ENCODE data around the gene TMEM255B.

Gene TMEM255B

DNA sequence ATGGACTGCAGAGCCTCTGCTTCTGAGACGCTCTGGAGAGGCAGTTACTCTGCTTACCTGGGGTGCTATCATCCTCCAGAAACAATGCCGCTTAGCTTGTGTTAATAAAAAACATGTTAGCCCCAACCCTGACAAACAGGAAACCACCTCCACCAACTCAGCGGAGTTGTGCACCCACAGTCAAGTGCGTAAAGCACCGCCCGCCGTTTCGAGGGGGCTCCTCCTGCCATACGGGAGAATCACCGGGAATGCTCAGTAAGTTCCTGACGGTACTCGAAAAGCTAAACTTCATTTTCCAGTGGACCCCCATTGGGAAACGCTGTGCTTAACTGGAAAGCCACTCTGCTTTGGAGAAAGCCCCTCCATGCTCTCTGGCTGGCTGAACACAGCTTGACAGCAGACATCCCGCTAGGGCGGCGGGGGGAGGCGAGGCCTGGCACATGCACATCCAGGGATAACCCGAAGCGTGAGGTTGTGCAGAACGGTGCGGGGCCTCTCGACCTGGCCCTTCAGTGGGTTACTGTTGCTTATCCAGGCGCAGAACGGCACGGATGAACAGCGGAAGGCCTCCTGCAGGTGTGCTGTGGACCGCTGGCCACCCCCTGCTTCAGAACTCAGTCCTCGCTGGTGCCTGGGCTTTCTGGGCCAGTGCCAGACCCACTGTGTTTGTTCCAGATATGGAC, 87.8 kb downstream of the TMEM255B start:
- peak in 9 of 42 donors; percentile 0 to 43 (median 10) for DNase-seq
- intact Hi-C loops (cut with DNase I) = no loop called here

DNA sequence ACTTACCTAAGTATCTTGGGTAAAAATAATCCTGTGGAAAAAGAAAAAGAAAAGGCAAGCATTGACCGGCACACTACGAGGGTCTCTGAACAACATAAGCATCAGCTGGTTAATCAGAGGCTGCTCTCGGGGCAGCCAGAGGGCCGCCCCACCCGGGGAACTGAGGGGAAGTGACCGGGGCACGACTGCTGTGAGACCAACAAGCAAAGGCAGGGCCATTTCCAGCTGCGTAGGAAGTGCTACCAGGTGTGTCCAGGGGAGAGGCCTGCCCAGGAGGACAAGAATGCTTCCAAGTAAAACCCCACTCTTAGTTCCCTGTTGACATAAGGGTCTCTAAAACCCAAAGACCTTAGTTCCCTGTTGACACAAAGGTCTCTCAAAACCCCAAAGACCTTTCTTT, 89.0 kb downstream of the TMEM255B start:
- intact Hi-C loops (cut with DNase I) = no loop called here
- peak in 4 of 42 donors; percentile 4 to 25 (median 8) for DNase-seq

DNA sequence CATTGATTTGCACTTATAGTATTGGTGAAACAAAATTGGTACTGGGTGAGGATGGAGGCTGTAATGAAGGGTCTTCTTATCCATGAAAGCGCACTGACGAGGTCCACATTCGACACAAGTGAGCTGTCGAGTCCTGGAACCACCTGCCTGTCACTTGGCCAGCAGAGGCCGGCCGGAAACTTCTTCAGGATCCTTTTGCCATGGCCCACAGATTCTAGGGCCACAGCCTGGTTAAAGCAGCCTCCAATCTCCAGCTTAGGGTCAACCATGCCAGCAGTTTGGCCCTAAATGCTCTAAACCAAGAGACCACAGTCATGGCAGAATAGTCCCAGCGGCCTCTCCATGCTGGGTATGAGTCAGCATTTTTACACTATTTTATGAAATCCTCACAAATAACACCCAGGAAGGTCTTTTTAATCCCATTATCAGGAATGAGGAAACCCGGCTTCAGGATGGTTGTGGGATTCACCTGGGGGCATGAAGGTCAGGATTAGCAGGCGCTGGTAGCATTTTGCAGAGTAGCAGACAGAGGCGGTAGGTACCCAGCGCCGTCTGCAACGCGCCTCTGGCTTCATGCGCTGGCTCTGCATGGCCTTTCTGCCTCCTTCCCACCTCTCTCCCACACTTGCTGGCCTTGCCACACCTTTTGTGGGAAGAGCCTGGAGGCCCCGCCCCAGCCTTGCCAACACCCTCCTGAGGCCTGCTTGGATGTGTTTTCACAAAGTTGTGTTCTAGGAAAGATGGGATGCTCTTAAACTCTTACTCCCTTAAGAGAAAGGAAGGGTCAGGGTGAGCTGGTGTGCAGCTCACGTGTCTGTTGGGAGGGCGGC, 89.6 kb downstream of the TMEM255B start:
- intact Hi-C loops (cut with DNase I) = no loop called here
- peak in 7 of 42 donors; percentile 0 to 32 (median 19) for DNase-seq

DNA sequence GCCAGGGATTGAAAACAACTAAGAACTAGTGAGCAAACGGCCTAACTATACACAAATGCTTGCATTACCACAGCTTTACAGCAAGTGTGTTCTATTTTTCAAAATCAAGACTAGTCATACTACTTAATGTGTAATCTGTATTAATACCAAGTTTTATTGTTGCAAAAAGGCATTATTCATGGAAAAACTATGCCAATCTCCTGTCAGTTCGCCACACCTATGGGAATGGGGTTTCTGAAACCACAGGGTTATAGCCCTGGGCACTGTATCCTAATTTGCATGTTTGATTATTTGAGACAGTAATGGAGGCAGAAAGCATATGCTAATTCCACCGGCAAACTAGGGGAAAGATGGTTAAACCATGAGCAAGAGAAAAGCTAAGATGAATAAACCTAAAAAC, 90.5 kb downstream of the TMEM255B start:
- no peak for DNase-seq
- intact Hi-C loops (cut with DNase I) = no loop called here

DNA sequence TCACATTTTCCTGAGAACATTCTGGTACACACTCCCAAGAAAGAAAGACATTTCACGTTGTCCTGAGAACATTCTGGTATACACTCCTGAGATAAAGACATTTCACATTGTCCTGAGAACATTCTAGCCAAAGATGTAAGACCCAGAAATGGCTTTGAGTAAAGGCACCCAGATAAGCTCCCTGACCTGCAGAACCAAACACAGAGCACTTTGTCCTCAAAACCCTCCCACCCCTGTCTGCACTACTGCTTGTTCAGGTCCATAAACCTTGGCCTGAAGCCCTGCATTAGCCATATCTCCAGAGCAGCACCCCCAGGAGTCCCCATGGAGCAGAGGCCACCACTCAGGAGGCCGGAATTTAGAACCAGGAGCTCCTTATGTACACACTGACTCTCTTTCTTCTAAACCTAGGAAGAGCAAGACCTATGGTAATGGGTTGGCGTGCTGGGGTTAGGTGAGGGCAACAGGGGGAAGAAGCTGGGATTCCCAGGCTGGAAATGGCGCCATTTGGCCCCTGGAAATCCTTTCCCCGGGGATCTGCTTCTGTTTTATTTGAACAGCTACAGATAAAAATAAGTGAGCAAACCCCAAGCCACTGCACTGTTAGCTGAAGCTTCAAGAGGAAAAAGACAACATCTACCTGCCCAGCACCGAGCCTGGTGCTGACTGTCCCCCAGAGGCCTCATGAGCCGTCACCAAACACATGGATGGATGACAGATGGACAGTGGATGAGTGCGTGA, 91.1 kb downstream of the TMEM255B start:
- intact Hi-C loops (cut with DNase I) = no loop called here
- peak in 2 of 42 donors; percentile 2 to 9 for DNase-seq

DNA sequence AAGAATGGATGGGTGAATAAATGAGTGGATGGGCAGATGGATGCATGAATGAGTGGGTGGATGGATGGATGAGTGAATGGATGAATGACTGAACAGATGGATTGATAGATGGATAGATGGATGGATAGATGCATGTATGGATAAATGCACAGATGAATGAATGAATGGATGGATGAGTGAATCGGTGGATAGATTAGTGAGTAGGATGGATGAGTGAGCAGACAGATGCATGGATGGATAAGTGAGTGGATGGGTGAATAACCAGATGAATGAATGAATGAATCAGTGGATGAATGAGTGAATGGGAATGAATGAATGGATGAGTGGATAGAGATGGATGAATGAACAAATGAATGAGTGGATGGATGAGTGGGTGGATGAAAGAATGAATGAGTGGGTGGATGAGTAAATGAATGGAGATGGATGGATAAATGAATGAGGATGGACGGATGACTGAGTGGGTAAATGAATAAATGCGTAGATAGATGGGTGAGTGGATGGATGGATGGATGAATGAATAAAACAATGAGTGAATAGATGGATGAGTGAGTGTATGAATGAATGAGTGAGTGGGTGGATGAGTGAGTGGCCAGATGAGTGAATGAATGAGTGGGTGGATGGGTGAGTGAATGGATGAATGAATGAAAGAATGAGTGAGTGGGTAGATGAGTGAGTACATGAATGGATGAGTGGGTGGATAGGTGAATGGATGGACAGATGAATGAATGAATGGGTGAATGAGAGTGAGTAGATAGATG, 91.9 kb downstream of the TMEM255B start:
- intact Hi-C loops (cut with DNase I) = no loop called here
- no peak for DNase-seq

DNA sequence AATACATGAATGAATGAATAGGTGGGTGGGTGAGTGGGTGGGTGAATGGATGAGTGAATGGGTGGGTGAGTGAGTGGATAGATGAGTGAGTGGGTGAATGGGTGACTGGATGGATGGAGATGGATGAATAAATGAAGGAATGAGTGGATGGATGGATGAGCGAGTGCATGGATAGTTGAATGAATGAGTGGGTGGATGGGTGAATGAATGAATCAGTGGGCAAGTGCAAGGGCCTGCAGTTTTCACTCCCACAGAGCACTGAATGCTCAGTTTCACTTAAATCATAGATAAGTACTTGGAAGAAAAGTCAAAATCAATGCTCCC, 92.4 kb downstream of the TMEM255B start:
- intact Hi-C loops (cut with DNase I) = no loop called here
- DNase-seq = no peak

DNA sequence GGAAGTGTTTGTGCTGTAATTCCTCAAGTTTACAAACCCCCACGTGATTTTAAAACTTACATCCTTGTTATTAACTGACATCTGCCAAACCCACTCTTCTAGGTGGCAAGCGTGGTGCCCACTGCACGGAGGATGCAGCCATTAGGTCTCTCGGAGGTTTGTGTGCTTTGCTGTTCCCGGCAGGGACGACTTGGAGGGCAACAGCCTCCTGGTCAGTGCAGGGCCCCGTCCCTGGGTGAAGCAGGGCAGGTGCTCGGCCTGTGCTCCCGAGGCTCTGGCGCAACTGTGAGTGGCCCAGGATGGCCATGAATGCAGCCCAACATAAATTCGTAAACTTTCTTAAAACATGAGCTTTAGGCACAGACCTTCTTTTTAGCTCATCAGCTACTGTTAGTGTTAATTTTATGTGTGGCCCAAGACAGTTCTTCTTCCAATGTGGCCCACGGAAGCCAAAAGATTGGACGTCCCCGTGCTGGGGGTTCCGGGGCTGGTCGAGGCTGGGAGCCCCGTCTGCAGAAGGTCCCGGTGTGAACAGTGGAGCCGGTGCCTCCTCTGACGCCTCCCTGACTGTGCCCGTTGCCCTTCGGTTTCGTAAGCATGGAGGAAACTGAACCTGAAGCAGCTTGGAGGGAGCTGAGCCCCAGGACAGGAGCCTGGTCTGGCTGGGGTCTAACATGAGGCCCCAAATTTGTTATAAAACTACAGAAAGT, 93.0 kb downstream of the TMEM255B start:
- intact Hi-C loops (cut with DNase I) = no loop called here
- peak in 3 of 42 donors; percentile 5 to 38 (median 8) for DNase-seq

DNA sequence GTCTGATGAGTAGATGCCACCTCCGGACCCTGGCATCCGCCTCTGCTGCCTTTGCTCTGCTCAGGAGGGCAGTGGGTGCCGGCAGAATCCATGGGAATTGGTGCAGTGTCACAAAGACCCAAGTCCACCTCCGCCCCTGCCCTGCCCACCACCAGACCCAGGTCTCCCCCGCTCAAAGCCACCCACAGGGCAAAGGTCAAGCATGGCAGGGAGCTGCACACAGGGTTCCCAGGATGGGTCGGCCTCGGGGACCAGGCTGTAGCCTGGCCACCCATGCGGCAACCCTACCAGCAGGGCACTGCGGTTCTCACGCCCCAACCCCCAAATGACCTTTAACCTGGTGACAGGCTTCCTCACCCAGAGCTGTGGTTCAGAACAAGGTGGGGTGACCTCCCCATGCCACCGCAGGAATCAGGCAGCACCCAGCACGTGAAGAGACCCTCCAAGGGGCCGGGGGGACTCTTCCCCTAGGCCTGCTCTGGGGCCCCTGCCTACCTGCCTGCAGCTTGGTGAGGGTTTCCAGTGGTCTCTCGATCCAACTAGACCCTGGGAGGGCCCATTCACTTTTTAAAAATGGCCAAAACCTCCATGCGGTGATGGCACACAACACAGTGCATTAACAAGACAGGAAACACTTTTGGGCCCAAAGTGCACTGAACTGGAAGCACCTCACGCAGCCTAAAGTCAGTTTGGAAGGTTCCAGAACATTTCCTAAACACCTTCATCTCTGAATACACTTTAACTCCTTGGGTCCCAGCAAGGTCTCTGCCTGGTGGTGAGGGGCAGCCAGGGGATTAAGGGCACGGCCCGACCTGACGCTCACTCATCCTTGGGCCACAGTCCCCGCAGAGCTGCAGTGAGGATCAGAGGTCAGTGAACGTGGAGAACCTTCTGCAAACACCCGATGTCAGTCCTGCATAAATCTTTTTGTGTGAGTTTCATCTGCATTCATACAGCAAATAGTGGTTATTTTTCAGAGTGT, 93.8 kb downstream of the TMEM255B start:
- DNase-seq = peak in 4 of 42 donors; percentile 4 to 38 (median 22)
- intact Hi-C loops (cut with DNase I) = no loop called here

DNA sequence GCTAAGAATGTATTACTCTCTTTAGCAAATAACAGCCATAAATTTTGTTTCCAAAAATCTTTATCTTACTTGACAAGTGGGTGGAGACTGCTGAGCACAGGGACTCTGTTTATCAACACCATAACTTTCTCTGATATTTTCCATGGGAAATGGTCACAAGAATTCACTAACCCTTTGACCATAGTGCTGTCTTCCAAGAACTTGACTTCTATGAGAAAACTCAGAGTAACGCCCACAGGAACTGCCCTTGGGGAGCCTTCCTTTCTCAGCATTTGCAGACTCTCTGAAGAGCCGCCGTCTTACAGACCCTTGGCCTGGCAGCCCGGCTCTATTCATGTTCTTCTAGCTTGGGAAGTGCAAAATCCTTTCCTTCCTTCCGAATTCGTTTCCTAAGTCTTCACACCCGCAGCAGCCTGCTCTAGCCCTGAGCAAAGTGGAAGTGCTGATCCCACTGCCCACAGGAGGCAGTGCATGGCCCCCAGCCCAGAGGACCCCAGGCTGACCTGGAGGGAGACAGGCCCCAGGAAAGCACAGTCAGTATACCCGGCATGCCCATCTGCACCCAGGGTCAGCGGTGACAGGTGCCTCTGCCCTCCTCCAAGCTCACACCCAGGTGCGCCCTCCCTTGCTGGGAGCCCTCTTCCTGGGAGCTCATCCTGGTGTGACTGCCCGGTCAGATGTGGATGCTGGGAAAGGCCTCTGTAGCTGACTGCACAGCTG, 94.7 kb downstream of the TMEM255B start:
- intact Hi-C loops (cut with DNase I) = no loop called here
- DNase-seq = peak in 4 of 42 donors; percentile 5 to 37 (median 18)

DNA sequence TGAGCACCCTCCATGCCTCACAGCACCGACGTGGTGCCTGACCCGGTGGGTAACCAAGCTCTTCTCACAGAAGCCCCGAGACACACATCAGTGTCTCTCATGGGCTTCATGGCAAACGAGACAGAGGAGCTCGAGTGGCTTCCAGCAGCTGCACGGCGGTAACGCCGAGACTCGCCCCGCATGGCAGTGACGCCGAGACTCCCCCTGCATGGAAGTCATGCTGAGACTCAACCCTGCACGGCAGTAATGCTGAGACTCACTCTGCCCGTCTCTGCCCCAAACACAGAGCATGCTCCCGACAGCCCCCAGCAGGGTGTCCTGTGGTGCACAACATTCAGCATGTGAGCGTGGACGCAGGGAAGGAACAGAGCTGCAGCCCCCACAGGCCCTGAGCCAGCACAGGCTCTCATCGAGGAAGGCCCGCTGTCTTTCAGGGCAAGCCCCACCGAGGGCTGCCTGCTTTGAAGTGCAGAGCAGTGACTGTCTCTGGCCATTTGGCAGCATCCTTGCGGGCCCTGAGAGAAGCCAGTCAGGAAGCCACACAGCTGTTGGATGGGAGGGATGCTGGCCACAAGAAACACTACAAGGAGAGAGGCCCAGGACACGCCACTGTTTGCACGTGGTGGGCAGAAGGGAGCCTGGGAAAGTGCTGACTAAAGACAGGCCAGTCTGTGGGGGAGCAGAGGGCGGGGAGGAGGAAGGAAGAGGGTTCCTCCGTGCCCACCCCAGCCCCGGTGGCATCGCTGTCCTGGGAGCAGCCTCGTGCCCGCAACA, 95.4 kb downstream of the TMEM255B start:
- intact Hi-C loops (cut with DNase I) = no loop called here
- DNase-seq = peak in 37 of 42 donors; percentile 31 to 80 (median 58)

DNA sequence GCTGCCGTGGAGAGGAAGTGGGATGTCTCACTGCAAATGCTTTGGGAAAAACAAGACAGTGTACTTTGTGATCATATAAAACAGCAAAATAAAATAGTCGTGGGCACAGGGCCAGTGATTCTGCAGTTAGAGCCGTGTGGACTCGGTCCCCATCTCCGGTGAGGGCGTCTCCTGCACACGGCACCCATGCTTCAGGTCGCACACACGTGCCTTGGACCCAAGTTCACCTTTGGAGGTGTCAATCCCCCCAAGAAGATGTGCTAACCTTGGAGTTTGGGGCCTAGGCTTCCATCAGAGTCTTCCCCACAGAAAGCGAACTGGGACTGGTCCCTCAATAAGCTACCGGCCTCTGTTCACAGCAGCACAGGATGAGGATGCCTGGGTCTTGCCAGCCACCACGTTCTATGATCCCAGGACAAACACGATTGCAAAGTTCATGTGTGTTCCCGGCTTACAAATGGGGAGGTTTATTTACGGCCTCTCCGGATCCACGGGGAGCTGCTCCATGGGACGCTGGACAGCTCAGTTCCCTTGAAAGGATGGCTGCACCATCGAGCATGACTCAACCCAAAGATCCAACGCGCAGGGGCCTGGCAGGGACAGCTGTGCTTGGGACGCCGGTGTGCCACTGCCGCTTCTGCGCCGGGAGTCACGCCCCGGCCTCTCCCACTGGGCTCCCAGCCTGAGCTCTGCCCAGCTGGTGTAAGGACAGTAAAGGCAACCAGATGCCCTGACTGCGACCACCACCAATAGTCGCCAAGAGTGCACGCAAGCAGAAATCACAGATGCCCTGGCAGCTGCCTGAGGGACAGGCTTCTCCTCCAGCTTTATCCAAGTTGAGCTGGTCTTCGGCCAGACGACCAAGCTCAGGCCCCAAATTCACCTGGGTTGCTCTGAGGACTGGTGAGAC, 96.2 kb downstream of the TMEM255B start:
- intact Hi-C loops (cut with DNase I) = no loop called here
- peak in 10 of 42 donors; percentile 7 to 64 (median 32) for DNase-seq

DNA sequence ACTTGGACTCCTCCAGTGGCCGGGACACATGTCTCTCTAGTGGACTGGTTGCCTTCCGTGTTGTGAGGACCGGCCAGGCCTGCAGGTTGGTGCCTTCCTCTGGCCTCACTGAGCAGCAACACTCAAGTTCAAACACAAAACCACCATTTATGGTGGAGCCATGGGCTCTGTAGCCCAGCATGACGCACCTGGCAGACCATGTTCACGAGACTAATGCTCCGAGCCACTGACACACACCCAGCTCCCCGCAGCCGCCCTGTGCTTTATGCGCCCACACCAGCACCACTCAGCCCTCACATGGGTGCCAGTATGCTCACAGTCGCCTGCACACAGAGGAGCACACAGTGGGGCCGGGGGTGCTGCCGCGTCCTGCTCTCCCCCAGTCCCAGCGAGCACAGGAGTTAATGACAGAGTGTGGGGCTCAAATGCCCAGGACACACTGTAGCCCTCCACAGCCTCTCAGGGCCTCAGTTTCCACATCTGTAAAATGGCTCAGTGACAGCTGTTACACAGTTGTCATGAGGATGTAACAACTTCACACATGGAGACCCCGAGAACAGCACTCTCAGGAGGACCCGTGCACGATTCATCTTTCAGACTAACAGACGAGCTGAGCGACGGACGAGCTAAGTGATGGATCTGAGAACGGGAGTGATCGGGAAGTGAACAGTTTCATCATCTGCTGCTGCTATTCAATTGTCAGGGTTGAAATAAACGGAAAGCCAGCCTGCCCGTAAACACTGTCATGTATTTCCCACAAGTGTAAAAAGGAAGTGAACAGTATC, 97.1 kb downstream of the TMEM255B start:
- intact Hi-C loops (cut with DNase I) = no loop called here

DNA sequence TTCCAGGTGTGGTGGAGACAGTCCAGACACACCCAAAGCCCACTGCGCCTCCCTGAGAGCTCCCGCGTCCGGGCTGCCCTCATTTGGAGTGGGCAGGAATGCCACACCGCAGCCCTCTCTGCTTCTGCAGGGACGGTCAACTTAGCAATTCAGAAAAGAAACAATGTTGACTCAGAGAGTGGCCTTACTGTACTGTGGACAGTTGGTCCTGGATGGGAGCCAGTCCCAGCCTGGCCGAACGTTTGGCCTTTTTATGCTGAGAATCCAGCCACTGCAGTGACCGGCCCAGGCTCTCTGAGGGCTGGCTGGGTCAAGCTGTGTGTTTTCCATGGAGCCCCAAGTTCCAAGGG, 97.7 kb downstream of the TMEM255B start:
- intact Hi-C loops (cut with DNase I) = no loop called here
- DNase-seq = peak in 12 of 42 donors; percentile 32 to 65 (median 44)

More for the DNA sequence above, 97.1 kb downstream of the TMEM255B start:
- DNase-seq = peak in 3 of 42 donors; percentile 12 to 35 (median 16)
